Trophoblast cell (in vitro differentiated cells and primary cell): ENCODE measurements around the gene MOB3A.

Source experiments
- DNase-seq, 2 donors: peaks; one replicate each; pipeline ENCODE4 v3.0.0-alpha.2; 2016
- H2AFZ ChIP-seq: 2 replicates; pipeline ENCODE4 v1.6.1; 2013; ENCODE audit warnings: low read length, moderate library complexity, mild to moderate bottlenecking; ENCODE audit not compliant: insufficient read depth, poor library complexity
- H2AK5ac ChIP-seq: 2 replicates; pipeline ENCODE4 v1.6.1; 2013; ENCODE audit warnings: mild to moderate bottlenecking, low read length
- H2BK120ac ChIP-seq: 2 replicates; pipeline ENCODE4 v1.6.1; 2013; ENCODE audit warnings: low read length, mild to moderate bottlenecking, moderate library complexity; ENCODE audit not compliant: insufficient read depth, poor library complexity
- H2BK12ac ChIP-seq: 2 replicates; pipeline ENCODE4 v1.6.1; 2013; ENCODE audit warnings: mild to moderate bottlenecking, low read length, moderate library complexity
- H2BK5ac ChIP-seq: 2 replicates; pipeline ENCODE4 v1.6.1; 2013; ENCODE audit warnings: low read length, low read depth, moderate library complexity, mild to moderate bottlenecking; ENCODE audit not compliant: poor library complexity
- H3K14ac ChIP-seq: 2 replicates; pipeline ENCODE4 v1.6.1; 2013; ENCODE audit warnings: mild to moderate bottlenecking, low read length
- H3K18ac ChIP-seq: 2 replicates; pipeline ENCODE4 v1.6.1; 2013; ENCODE audit warnings: mild to moderate bottlenecking, low read length
- H3K23ac ChIP-seq: 2 replicates; pipeline ENCODE4 v1.6.1; 2013; ENCODE audit warnings: low read length
- H3K27ac ChIP-seq: 2 replicates; pipeline ENCODE4 v1.5.1; 2013; ENCODE audit warnings: low read depth, mild to moderate bottlenecking, inconsistent platforms, low read length, moderate library complexity
- H3K27me3 ChIP-seq: 2 replicates; pipeline ENCODE4 v1.6.1; 2013; ENCODE audit warnings: inconsistent platforms, mild to moderate bottlenecking, low read length, moderate library complexity; ENCODE audit not compliant: insufficient read depth
- H3K36me3 ChIP-seq, 2 experiments: 1 replicate in 1 of 2; 2 replicates in 1 of 2; pipeline ENCODE4 v1.6.1; 2013; ENCODE audit warnings: low read length in 2 of 2, mild to moderate bottlenecking in 2 of 2, moderate library complexity in 1 of 2; ENCODE audit not compliant: insufficient read depth in 2 of 2, control insufficient read depth in 1 of 2
- H3K4ac ChIP-seq: 2 replicates; pipeline ENCODE4 v1.6.1; 2013; ENCODE audit warnings: low read depth, mild to moderate bottlenecking, low read length, moderate library complexity
- H3K4me1 ChIP-seq, 2 experiments: 1 replicate in 1 of 2; 2 replicates in 1 of 2; pipeline ENCODE4 v1.6.1; 2013; ENCODE audit warnings: low read length in 2 of 2, mild to moderate bottlenecking in 2 of 2, moderate library complexity in 1 of 2; ENCODE audit not compliant: insufficient read depth in 2 of 2, control insufficient read depth in 1 of 2
- H3K4me2 ChIP-seq: 2 replicates; pipeline ENCODE4 v1.6.1; 2013; ENCODE audit warnings: inconsistent platforms, mild to moderate bottlenecking, low read length, moderate library complexity
- H3K4me3 ChIP-seq: 2 replicates; pipeline ENCODE4 v1.5.1; 2013; ENCODE audit warnings: mild to moderate bottlenecking, low read depth, low read length, inconsistent platforms
- H3K79me1 ChIP-seq: one replicate; pipeline ENCODE4 v1.6.1; 2013; ENCODE audit warnings: low read length
- H3K79me2 ChIP-seq: 2 replicates; pipeline ENCODE4 v1.6.1; 2013; ENCODE audit warnings: low read length, mild to moderate bottlenecking; ENCODE audit not compliant: control insufficient read depth, insufficient read depth, poor library complexity
- H3K9ac ChIP-seq: 2 replicates; pipeline ENCODE4 v1.6.1; 2013; ENCODE audit warnings: mild to moderate bottlenecking, low read length
- H3K9me3 ChIP-seq: 2 replicates; pipeline ENCODE4 v1.6.1; 2013; ENCODE audit warnings: low read depth, mild to moderate bottlenecking, control low read depth, inconsistent platforms, low read length; ENCODE audit not compliant: insufficient read depth
- H4K12ac ChIP-seq: 2 replicates; pipeline ENCODE4 v1.6.1; 2013; ENCODE audit warnings: low read depth, mild to moderate bottlenecking, low read length, moderate library complexity
- H4K8ac ChIP-seq: 2 replicates; pipeline ENCODE4 v1.6.1; 2013; ENCODE audit warnings: low read depth, mild to moderate bottlenecking, low read length, moderate library complexity
- H4K91ac ChIP-seq: one replicate; pipeline ENCODE4 v1.6.1; 2013; ENCODE audit warnings: low read depth, mild to moderate bottlenecking, low read length, moderate library complexity
- WGBS: extraction: QIAGEN DNeasy Blood & Tissue Kit; methylation state at CpG from one replicate; pipeline ENCODE4 v1.1.7; 2013; ENCODE audit warnings: missing lambda C conversion rate; ENCODE audit not compliant: insufficient read length, insufficient coverage; ENCODE audit errors: extremely low coverage; 5-methylcytosine and 5-hydroxymethylcytosine counted together

Gene MOB3A

GRCh38 chr19:2039959-2040646 is 56.0 kb downstream of the MOB3A start:
- Histone ChIP-seq H2BK120ac (no peak overlapping the region), H3K27ac (no peak overlapping the region), H3K9ac (no peak overlapping the region), H3K4ac (no peak overlapping the region), H2BK12ac (no peak overlapping the region), H3K4me1 (peaks cover 13 to 14% of the 10 kb centered on the region in 2 experiments), H2BK5ac (no peak overlapping the region), H4K12ac (no peak overlapping the region), H4K91ac (no peak overlapping the region), H3K4me2 (no peak overlapping the region), H3K18ac (no peak overlapping the region), H3K14ac (no peak overlapping the region), H2AK5ac (no peak overlapping the region), H3K4me3 (no peak overlapping the region), H4K8ac (no peak overlapping the region), H3K36me3 (peaks cover 60 to 63% of the 10 kb centered on the region in 2 experiments), H3K27me3 (no peaks in the 10 kb centered on the region), H3K9me3 (peaks cover 9% of the 10 kb centered on the region), H2AFZ (no peak overlapping the region), H3K23ac (no peak overlapping the region), H3K79me2 (peaks cover 4% of the 10 kb centered on the region), H3K79me1 (peaks cover 13% of the 10 kb centered on the region)
- no peak for DNase-seq
- no CpG with 5 or more reads among the region's 20 CpGs for WGBS

- Histone ChIP-seq H4K12ac (no peak overlapping the region), H3K27me3 (no peaks in the 10 kb centered on the region), H3K79me2 (peaks cover 4% of the 10 kb centered on the region), H3K4ac (no peak overlapping the region), H2AK5ac (no peak overlapping the region), H3K4me2 (no peak overlapping the region), H2AFZ (no peak overlapping the region), H3K9ac (peak overlapping the region; percentile 30), H2BK5ac (no peak overlapping the region), H3K18ac (no peak overlapping the region), H4K8ac (no peak overlapping the region), H3K9me3 (peaks cover 11% of the 10 kb centered on the region), H3K27ac (no peak overlapping the region), H3K4me1 (peaks cover 13 to 14% of the 10 kb centered on the region in 2 experiments), H3K4me3 (peak overlapping the region; percentile 29), H3K79me1 (peaks cover 13% of the 10 kb centered on the region), H2BK120ac (no peak overlapping the region), H2BK12ac (no peak overlapping the region), H3K36me3 (peaks cover 52 to 56% of the 10 kb centered on the region in 2 experiments), H3K14ac (no peak overlapping the region), H4K91ac (no peak overlapping the region), H3K23ac (no peak overlapping the region)
- DNase-seq, result no peak
- WGBS, result no CpG with 5 or more reads among the region's 30 CpGs
Measured at GRCh38 chr19:2039089-2039958, 56.8 kb downstream of the MOB3A start.

GRCh38 chr19:2038284-2039088 is 57.6 kb downstream of the MOB3A start:
- no peak overlapping the region for H3K23ac ChIP-seq
- H3K27me3 ChIP-seq, result no peaks in the 10 kb centered on the region
- WGBS, result no CpG with 5 or more reads among the region's 44 CpGs

GRCh38 chr19:2037651-2038255 is 58.4 kb downstream of the MOB3A start:
- Histone ChIP-seq H3K79me1 (peaks cover 12% of the 10 kb centered on the region), H2BK120ac (no peak overlapping the region), H3K4me2 (no peak overlapping the region), H3K4me3 (no peak overlapping the region), H2BK12ac (no peak overlapping the region), H3K9ac (no peak overlapping the region), H4K12ac (no peak overlapping the region), H3K4ac (no peak overlapping the region), H4K91ac (no peak overlapping the region), H2BK5ac (no peak overlapping the region), H3K9me3 (peaks cover 11% of the 10 kb centered on the region), H3K27me3 (no peaks in the 10 kb centered on the region), H3K36me3 (peaks cover 40 to 48% of the 10 kb centered on the region in 2 experiments), H2AK5ac (no peak overlapping the region), H3K27ac (no peak overlapping the region), H3K79me2 (peaks cover 4% of the 10 kb centered on the region), H3K23ac (no peak overlapping the region), H4K8ac (no peak overlapping the region), H3K18ac (no peak overlapping the region), H3K14ac (no peak overlapping the region), H2AFZ (no peak overlapping the region), H3K4me1 (peaks cover 10 to 12% of the 10 kb centered on the region in 2 experiments)
- peak in 1 of 2 donors; percentile 2 for DNase-seq
- WGBS, result no CpG with 5 or more reads among the region's 24 CpGs

More at GRCh38 chr19:2038284-2039088, 57.6 kb downstream of the MOB3A start:
- peak in 1 of 2 donors; percentile 0 for DNase-seq
- peaks cover 11% of the 10 kb centered on the region for H3K9me3 ChIP-seq
- no peak overlapping the region for H4K8ac ChIP-seq
- no peak overlapping the region for H2AFZ ChIP-seq
- no peak overlapping the region for H4K12ac ChIP-seq
- H3K4me2 ChIP-seq, result no peak overlapping the region
- H2BK12ac ChIP-seq, result no peak overlapping the region
- no peak overlapping the region for H2BK5ac ChIP-seq
- no peak overlapping the region for H3K27ac ChIP-seq
- peaks cover 4% of the 10 kb centered on the region for H3K79me2 ChIP-seq
- H2BK120ac ChIP-seq, result no peak overlapping the region
- no peak overlapping the region for H3K4me3 ChIP-seq
- peaks cover 13% of the 10 kb centered on the region for H3K79me1 ChIP-seq
- peaks cover 48 to 55% of the 10 kb centered on the region in 2 experiments for H3K36me3 ChIP-seq
- H4K91ac ChIP-seq, result no peak overlapping the region
- no peak overlapping the region for H2AK5ac ChIP-seq
- H3K18ac ChIP-seq, result no peak overlapping the region
- H3K14ac ChIP-seq, result no peak overlapping the region
- H3K4me1 ChIP-seq, result peaks cover 13 to 14% of the 10 kb centered on the region in 2 experiments
- no peak overlapping the region for H3K4ac ChIP-seq
- H3K9ac ChIP-seq, result no peak overlapping the region
